K562 (cell line): ENCODE results near the gene CRKL. TPM values are rescaled to one million over a fixed set of nuclear protein-coding genes. Genes with fewer than 3 reads are reported as not detected.

Experiments used
- ATF3 ChIP-seq, 2 experiments: fragments of 450-650 bp in 1 of 2; sonication (generic) in 1 of 2; formaldehyde crosslinking in 1 of 2; IDR thresholded peaks in 1 of 2; conservative IDR thresholded peaks in 1 of 2; 2 replicates each; pipeline versions ENCODE4 v1.6.1 to v1.8.1; 2016 to 2023; ENCODE audit warnings: mild to moderate bottlenecking in 2 of 2, moderate library complexity in 2 of 2, inconsistent platforms in 1 of 2, missing genetic modification reagents in 1 of 2
- CHD1 ChIP-seq: fragments of 200-600 bp; sonication (generic); IDR thresholded peaks from one replicate; pipeline ENCODE4 v1.6.1; 2012; ENCODE audit warnings: mild to moderate bottlenecking, moderate library complexity, low read length, inconsistent platforms
- E2F5 ChIP-seq: sonication (generic); formaldehyde crosslinking; IDR thresholded peaks from 2 replicates; pipeline ENCODE4 v1.8.0; 2022; ENCODE audit warnings: mild to moderate bottlenecking, missing genetic modification reagents
- ETS1 ChIP-seq: conservative IDR thresholded peaks from 2 replicates; pipeline ENCODE4 v1.6.1; 2011; ENCODE audit warnings: low read depth, mild to moderate bottlenecking, low read length; ENCODE audit not compliant: control insufficient read depth
- GABPB2 ChIP-seq: fragments of 250-450 bp; sonication (Bioruptor Pico); conservative IDR thresholded peaks from 2 replicates; pipeline ENCODE4 v1.5.1; 2021; ENCODE audit warnings: mild to moderate bottlenecking
- HMGXB4 ChIP-seq: sonication (generic); formaldehyde crosslinking; IDR thresholded peaks from 2 replicates; pipeline ENCODE4 v1.8.1; 2023; ENCODE audit warnings: mild to moderate bottlenecking, missing genetic modification reagents
- PML ChIP-seq: IDR thresholded peaks from 2 replicates; pipeline ENCODE4 v1.6.1; 2012; ENCODE audit warnings: low read length, inconsistent platforms
- ZBTB26 ChIP-seq: fragments of 450-650 bp; formaldehyde crosslinking; IDR thresholded peaks from 2 replicates; pipeline ENCODE4 v1.4.0; 2022; ENCODE audit warnings: missing genetic modification characterization
- ZBTB33 ChIP-seq: sonication (generic); formaldehyde crosslinking; IDR thresholded peaks from 2 replicates; pipeline ENCODE4 v1.8.1; 2023; ENCODE audit warnings: mild to moderate bottlenecking, missing genetic modification reagents
- ZKSCAN1 ChIP-seq: fragments of 150-350 bp; IDR thresholded peaks from 2 replicates; pipeline ENCODE4 v1.6.1; 2016; ENCODE audit warnings: low read depth, low read length
- ZKSCAN3 ChIP-seq: fragments of 250-450 bp; sonication (Bioruptor Pico); IDR thresholded peaks from 2 replicates; pipeline ENCODE4 v1.4.0; 2020
- ZNF280B ChIP-seq: fragments of 250-450 bp; sonication (Bioruptor Pico); IDR thresholded peaks from 2 replicates; pipeline ENCODE4 v1.5.1; 2021; ENCODE audit warnings: mild to moderate bottlenecking
- ZNF589 ChIP-seq: fragments of 200-800 bp; sonication (Bioruptor generic); IDR thresholded peaks from 2 replicates; pipeline ENCODE4 v1.6.1; 2016; ENCODE audit warnings: low read depth, missing genetic modification characterization, missing compliant biosample characterization
- ZNF696 ChIP-seq: fragments of 250-450 bp; sonication (Bioruptor Pico); conservative IDR thresholded peaks from 2 replicates; pipeline ENCODE4 v1.4.0; 2020; ENCODE audit warnings: mild to moderate bottlenecking, moderate library complexity
- ZNF780A ChIP-seq: fragments of 250-450 bp; sonication (Bioruptor Pico); IDR thresholded peaks from 2 replicates; pipeline ENCODE4 v1.5.0; 2021; ENCODE audit warnings: mild to moderate bottlenecking
- polyA plus RNA-seq, 8 experiments: library from polyadenylated mRNA; depleted of rRNA in 4 of 8; stranded (reverse) in 5 of 8; unstranded in 3 of 8; fragments of >200 nt; fragmentation: Nextera tagmentation in 2 of 8; fragmentation: Illumina TruSeq in 1 of 8; extraction: Ambion mirVana in 2 of 8; extraction: Trizol in 1 of 8; gene quantifications; 2 replicates each; pipeline versions ENCODE4 v1.2.1 to v1.2.3, GENCODE V29; 2011 to 2014; ENCODE audit warnings: inconsistent platforms in 1 of 8, missing spikeins in 1 of 8
- total RNA-seq, 7 experiments: library from RNA; depleted of rRNA in 6 of 7; stranded (reverse); fragments of >200 nt in 6 of 7; fragmentation: Illumina TruSeq in 2 of 7; extraction: Trizol in 2 of 7; gene quantifications; 2 replicates each; pipeline versions ENCODE4 v1.2.1 to v1.2.3, GENCODE V29; 2011 to 2021; ENCODE audit warnings: low replicate concordance in 1 of 7

CRKL gene
- total and polyA plus RNA-seq, 9 of the 15 experiments (the other 6 are each of a cell fraction or from before 2014, with no cell fraction given): 100 to 263 (median 124) TPM

- no peak for TF ChIP-seq ETS1
- no peak for TF ChIP-seq PML
- no peak for TF ChIP-seq ZKSCAN1
- no peak for TF ChIP-seq ZBTB33 (CRISPR knock-in tag)
- no peak for TF ChIP-seq ZNF696 (CRISPR knock-in tag)
- peak; percentile 95 for TF ChIP-seq E2F5
- no peak for TF ChIP-seq ZBTB26 (CRISPR knock-in tag)
- no peak for TF ChIP-seq ZKSCAN3 (CRISPR knock-in tag)
- TF ChIP-seq ATF3 (IDR thresholded peaks at IDR 0.05): no peak
- peak; percentile 99 for TF ChIP-seq ATF3 (CRISPR knock-in tag; conservative IDR thresholded peaks at IDR 0.05)
- no peak for TF ChIP-seq CHD1
- no peak for TF ChIP-seq ZNF589 (CRISPR knock-in tag)
- peak; percentile 100 for TF ChIP-seq HMGXB4
- TF ChIP-seq ZNF280B (CRISPR knock-in tag): no peak
- no peak for TF ChIP-seq ZNF780A (CRISPR knock-in tag)
- peak; percentile 72; the same call in 1 of the 2 replicates for TF ChIP-seq GABPB2 (CRISPR knock-in tag)
Observed at GRCh38 chr22:20916916-20917810, at the start of gene CRKL (continued).
